Astrocyte of the cerebellum (primary cell): Measurements from ENCODE around the gene CDH22.

Experiments
- DNase-seq: peaks from one replicate; pipeline ENCODE4 v3.0.0-alpha.2; 2011; ENCODE audit warnings: low read depth
- H3K4me3 ChIP-seq: 2 replicates; pipeline ENCODE4 v1.5.1; 2011; ENCODE audit warnings: mild to moderate bottlenecking, low read depth, low read length, moderate library complexity
- CTCF ChIP-seq: IDR thresholded peaks from 2 replicates; pipeline ENCODE4 v1.5.1; 2012; ENCODE audit warnings: low read length, low read depth, moderate library complexity, mild to moderate bottlenecking; ENCODE audit errors: missing control alignments
- in situ Hi-C: cut with HindIII; loops from 2 replicates; pipeline ENCODE4 v1.10.0; 2017; ENCODE audit warnings: low sequenced_read_pairs

The CDH22 gene

GRCh38 chr20:46199198-46199597, 109.1 kb downstream of the CDH22 start:
- no peak for DNase-seq
- no peak overlapping the region for H3K4me3 ChIP-seq
- TF ChIP-seq CTCF = no peak
- in situ Hi-C loops = no loop called here

- H3K4me3 ChIP-seq = no peak overlapping the region
- TF ChIP-seq CTCF = no peak
- DNase-seq = no peak
- in situ Hi-C loops = no loop called here
These were observed 111.3 kb downstream of the CDH22 start for GRCh38 chr20:46196990-46197389.

GRCh38 chr20:46195264-46196036, 112.8 kb downstream of the CDH22 start:
- H3K4me3 ChIP-seq = no peak overlapping the region
- DNase-seq = no peak
- no peak for TF ChIP-seq CTCF
- in situ Hi-C loops = no loop called here

GRCh38 chr20:46194409-46194808, 113.9 kb downstream of the CDH22 start:
- TF ChIP-seq CTCF = no peak
- H3K4me3 ChIP-seq = no peak overlapping the region
- in situ Hi-C loops = loop anchor here (5.0 kb wide), 1 partner anchor 78 kb away; no protein-coding TSS in a partner anchor
- no peak for DNase-seq

- in situ Hi-C loops = loop anchor here (5.0 kb wide), 1 partner anchor 80 kb away; no protein-coding TSS in a partner anchor
- no peak for DNase-seq
- TF ChIP-seq CTCF = no peak
- H3K4me3 ChIP-seq = no peak overlapping the region
These were observed 115.8 kb downstream of the CDH22 start for GRCh38 chr20:46192376-46192944.

- TF ChIP-seq CTCF = no peak
- in situ Hi-C loops = loop anchor here (5.0 kb wide), 1 partner anchor 81 kb away; no protein-coding TSS in a partner anchor
- no peak overlapping the region for H3K4me3 ChIP-seq
- DNase-seq = no peak
These were observed 116.7 kb downstream of the CDH22 start for GRCh38 chr20:46191611-46192010.
